T47D (cell line): Measurements from ENCODE around the gene CDKN2AIPNL.
A peak's percentile ranks its signal among the peaks of the same experiment; 100 is the strongest.

Experiments
- DNase-seq, 2 experiments: peaks; one replicate each; pipeline versions ENCODE4 v3.0.0 to v3.0.0-alpha.2; 2011 to 2012; ENCODE audit warnings: low read depth in 1 of 2, low spot score in 1 of 2
- JUND ChIP-seq: IDR thresholded peaks from 2 replicates; pipeline ENCODE4 v1.6.1; 2012; ENCODE audit warnings: low read depth
- in situ Hi-C: cut with HindIII; loops from 2 replicates; pipeline ENCODE4 v1.10.0; 2016; ENCODE audit warnings: low sequenced_read_pairs, low pct_unique_long_range_greater_than_20kb

The CDKN2AIPNL gene

GRCh38 chr5:134449167-134449566 is 37.5 kb upstream of the CDKN2AIPNL start:
- TF ChIP-seq JUND, result no peak
- in situ Hi-C loops, result no loop called here
- DNase-seq, result no peak

- no peak for TF ChIP-seq JUND
- in situ Hi-C loops, result no loop called here
- DNase-seq, result peak in 1 of 2 experiments; percentile 43
These were observed 36.3 kb upstream of the CDKN2AIPNL start for GRCh38 chr5:134447815-134448520.

GRCh38 chr5:134446938-134447337 is 35.3 kb upstream of the CDKN2AIPNL start:
- peak in 1 of 2 experiments; percentile 75 for DNase-seq
- no peak for TF ChIP-seq JUND
- in situ Hi-C loops, result no loop called here

- DNase-seq, result peak; percentile 37 to 83
- in situ Hi-C loops, result no loop called here
- no peak for TF ChIP-seq JUND
These were observed 34.5 kb upstream of the CDKN2AIPNL start for GRCh38 chr5:134445856-134446818.

- no peak for TF ChIP-seq JUND
- in situ Hi-C loops, result no loop called here
- DNase-seq, result no peak
These were observed 33.3 kb upstream of the CDKN2AIPNL start for GRCh38 chr5:134444941-134445471.

GRCh38 chr5:134440201-134440755 is 28.6 kb upstream of the CDKN2AIPNL start:
- DNase-seq, result no peak
- no peak for TF ChIP-seq JUND
- in situ Hi-C loops, result no loop called here

GRCh38 chr5:134439210-134439654 is 27.6 kb upstream of the CDKN2AIPNL start:
- peak in 1 of 2 experiments; percentile 97 for DNase-seq
- in situ Hi-C loops, result no loop called here
- TF ChIP-seq JUND, result no peak

GRCh38 chr5:134438721-134439123 is 27.0 kb upstream of the CDKN2AIPNL start:
- TF ChIP-seq JUND, result no peak
- in situ Hi-C loops, result no loop called here

GRCh38 chr5:134437847-134438581 is 26.3 kb upstream of the CDKN2AIPNL start:
- in situ Hi-C loops, result no loop called here
- TF ChIP-seq JUND, result no peak
- DNase-seq, result no peak

More at GRCh38 chr5:134438721-134439123, 27.0 kb upstream of the CDKN2AIPNL start:
- no peak for DNase-seq

GRCh38 chr5:134437340-134437846 is 25.7 kb upstream of the CDKN2AIPNL start:
- no peak for TF ChIP-seq JUND
- DNase-seq, result no peak
- in situ Hi-C loops, result no loop called here

- in situ Hi-C loops, result no loop called here
- TF ChIP-seq JUND, result no peak
- DNase-seq, result peak in 1 of 2 experiments; percentile 93
These were observed 25.1 kb upstream of the CDKN2AIPNL start for GRCh38 chr5:134436523-134437339.
